Caki2 (cell line): ENCODE results near the gene C11orf54. TPM values are rescaled to one million over a fixed set of nuclear protein-coding genes. Genes with fewer than 3 reads are reported as not detected.
"Not testable (repeated sequence)": the region's sequence is repeated elsewhere in the genome, so short reads cannot be mapped to it uniquely, and the experiment has no call there.

Source experiments
- DNase-seq: peaks from one replicate; pipeline ENCODE4 v3.0.0-alpha.2; 2015; ENCODE audit warnings: low read depth
- in situ Hi-C: cut with HindIII; loops from 2 replicates; pipeline ENCODE4 v1.10.0; 2016; ENCODE audit warnings: low sequenced_read_pairs, low pct_unique_long_range_greater_than_20kb, mixed read lengths
- total RNA-seq: library from RNA; depleted of rRNA; stranded (reverse); fragments of >200 nt; shearing (Covaris generic); gene quantifications from 2 replicates; pipeline ENCODE4 v1.2.3, GENCODE V29; 2014; ENCODE audit warnings: low replicate concordance

The C11orf54 gene
- total RNA-seq, 1 experiment from 2014 or later, result 12.6 TPM

DNA sequence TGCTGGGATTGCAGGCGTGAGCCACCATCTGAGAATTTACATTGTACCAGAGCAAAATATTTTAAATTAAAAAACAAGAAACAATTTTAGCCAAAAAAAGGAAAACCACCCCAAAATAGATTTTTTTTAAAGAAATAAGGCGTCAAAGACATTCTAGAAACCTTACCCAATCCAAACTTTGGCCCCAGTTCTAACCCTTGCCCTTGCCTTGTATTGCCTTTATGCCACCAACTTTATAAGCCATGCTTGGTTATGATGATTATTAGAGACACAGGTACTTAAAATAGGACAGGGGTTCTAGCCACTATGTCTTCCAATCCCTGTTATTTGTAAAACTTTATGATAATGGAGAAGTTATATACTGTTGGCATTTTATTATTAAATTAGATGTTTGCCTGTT, 11.8 kb downstream of the C11orf54 start:
- in situ Hi-C loops, result no loop called here

DNA sequence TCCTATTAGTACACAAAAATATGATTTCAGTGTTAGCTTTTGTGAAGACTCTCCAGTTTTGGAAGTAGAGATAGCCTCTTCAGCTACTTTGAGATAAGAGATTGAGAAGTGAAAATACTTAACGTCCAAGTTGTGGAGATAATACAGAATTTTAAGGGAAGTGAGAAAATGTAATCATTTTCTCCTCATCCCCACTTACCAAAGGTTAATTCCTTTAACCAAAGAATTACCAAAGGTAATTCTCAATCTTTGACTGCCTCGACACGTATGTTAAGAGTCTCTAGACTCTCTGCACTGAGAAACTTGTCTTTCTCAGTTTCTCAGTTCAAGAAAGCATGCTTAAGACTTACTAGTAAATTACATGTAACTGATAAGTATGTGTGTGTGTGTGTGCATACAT, 15.3 kb downstream of the C11orf54 start:
- DNase-seq, result no peak
- in situ Hi-C loops, result no loop called here

More for the DNA sequence above, 11.8 kb downstream of the C11orf54 start:
- DNase-seq, result no peak

DNA sequence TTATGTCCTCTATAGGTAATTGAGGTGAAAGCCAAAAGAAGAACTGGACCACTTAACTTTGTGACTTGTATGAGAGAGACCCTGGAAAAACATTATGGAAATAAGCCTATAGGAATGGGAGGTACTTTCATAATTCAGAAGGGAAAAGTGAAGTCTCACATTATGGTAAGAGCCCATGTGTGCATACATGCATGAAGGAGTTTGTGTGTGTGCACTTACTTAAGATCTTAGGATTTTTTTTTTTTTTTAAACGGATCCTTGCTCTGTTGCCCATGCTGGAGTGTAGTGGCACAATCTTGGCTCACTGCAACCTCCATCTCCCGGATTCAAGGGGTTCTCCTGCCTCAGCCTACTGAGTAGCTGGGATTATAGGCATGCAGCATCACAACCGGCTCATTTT, 15.8 kb downstream of the C11orf54 start:
- no peak for DNase-seq
- in situ Hi-C loops, result no loop called here

DNA sequence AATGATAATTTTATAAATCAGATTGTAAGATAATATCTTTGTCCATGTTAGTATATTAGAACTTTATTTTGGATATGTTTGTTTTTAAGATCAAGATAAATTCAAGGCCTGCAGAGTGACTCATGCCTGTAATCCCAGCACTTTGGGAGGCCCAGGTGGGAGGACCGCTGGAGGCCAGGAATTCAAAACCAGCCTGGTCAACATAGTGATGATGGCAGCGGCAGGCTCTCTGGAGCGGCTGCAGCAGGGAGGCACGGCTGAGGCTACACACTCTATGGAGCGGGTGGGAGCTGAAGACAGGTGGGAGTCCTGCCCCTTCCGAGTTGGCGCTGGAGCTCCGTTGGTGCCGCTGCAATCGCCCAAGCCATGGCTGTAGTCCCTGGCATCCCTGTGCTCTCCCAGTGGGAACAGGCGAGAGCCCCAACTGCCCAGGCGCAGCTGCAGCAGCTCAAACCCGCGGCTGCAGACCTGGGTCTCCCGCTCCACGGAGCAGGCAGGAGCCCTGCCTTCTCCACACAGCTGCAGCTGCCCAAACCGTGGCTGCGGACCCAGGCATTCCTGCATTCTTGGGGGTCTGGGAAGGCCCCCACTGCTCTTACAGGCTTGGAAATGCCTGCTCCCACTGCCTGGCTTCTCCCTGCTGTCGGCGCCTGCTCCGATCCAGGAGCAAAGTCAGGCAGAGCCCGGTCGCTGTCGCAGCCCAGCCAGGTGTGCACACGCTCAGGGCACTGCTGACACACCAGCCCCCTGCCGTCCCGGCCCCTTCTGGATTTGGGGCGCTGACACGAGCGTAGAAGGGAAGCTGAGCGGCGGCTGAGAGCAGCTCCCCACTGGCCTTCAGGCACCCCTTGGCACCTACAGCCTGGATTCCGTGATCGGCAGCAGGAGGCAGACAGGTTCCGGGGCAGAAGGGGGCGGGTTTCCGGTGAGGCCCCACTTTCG, 16.7 kb downstream of the C11orf54 start:
- in situ Hi-C loops, result no loop called here

DNA sequence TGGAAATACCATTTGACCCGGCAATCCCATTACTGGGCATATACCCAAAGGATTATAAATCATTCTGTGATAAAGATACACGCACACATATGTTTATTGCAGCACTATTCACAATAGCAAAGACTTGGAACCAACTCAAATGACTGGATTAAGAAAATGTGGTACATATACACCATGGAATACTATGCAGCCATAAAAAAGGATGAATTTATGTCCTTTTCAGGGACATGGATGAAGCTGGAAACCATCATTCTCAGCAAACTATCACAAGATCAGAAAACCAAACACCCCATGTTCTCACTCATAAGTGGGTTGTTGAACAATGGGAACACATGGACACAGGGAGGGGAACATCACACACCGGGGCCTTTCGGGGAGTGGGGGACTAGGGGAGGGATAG, 17.7 kb downstream of the C11orf54 start:
- in situ Hi-C loops, DNase-seq: not testable (repeated sequence)

More for the DNA sequence above, 16.7 kb downstream of the C11orf54 start:
- DNase-seq, result no peak

DNA sequence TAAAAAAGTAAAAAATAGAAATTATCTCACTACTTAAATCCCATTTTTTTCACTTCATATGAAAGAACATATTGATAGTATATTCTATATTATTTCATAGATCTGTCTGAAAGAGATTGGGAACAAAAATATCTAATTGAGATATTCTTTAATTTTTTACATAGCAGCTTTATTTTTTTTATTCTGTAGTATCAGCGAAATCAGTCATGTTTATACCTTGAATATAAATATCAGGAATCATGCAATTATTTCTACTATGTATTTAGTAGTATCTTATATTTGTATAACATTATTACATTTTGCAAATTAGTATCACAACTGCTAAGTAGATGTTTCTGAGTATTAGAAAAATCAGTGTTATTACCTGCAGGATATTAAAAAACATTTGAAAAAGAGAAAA, 20.4 kb downstream of the C11orf54 start:
- DNase-seq, result no peak
- in situ Hi-C loops, result no loop called here

DNA sequence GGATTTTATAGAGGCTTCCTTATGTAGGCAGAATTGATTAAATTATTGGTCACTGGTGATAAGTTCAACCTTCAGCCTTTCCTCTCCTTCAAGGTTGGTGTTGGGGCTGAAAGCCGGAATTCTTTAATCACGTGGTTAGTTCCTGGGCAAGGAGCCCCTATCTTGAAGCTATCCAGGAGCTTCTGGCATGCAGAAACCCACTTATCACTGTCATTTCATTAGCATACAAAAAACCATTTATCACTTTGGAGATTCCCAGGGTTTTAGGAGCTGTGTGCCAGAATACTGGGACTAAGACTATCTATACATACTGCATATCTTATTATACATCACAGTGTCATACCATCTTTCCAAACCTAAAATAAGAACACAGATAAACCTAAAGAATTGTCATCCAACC, 24.1 kb downstream of the C11orf54 start:
- in situ Hi-C loops, result no loop called here
- DNase-seq, result no peak

DNA sequence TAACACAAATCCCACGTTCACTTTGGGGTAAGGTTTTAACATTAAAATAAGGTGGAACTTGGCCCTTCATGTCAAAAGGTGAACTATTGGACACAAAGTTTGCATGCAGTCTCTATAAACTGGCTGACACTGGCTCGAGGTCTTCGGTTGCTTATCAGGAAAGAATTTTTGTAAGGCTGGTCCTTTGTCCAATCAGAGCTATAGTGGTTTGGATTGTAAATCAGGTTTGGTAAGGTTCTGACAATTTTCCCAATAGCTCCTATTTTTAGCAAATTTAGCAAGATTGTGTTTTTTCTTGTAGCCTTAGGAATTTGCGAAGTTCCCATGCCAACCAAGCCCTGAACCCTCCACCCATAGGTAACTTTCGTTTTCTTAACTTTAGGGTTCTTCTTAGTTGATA, 25.0 kb downstream of the C11orf54 start:
- in situ Hi-C loops, result no loop called here
- no peak for DNase-seq

DNA sequence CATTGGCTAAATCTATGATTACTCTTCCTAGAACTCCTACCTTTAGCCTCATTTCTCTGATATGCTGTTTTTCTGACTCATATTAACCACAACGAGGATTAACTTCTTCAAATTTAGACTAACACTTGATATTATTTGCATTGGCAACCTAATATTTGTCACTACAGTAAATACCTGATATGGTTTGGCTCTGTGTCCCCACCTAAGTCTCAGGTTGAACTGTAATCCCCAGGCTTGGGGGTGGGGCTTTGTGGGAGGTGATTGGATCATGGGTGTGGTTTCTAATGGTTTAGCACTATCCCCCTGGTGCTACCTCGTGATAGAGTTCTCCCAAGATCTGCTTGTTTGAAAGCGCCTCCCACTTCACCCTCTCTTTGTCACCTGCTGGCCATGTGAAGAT, 25.5 kb downstream of the C11orf54 start:
- no peak for DNase-seq
- in situ Hi-C loops, result no loop called here

DNA sequence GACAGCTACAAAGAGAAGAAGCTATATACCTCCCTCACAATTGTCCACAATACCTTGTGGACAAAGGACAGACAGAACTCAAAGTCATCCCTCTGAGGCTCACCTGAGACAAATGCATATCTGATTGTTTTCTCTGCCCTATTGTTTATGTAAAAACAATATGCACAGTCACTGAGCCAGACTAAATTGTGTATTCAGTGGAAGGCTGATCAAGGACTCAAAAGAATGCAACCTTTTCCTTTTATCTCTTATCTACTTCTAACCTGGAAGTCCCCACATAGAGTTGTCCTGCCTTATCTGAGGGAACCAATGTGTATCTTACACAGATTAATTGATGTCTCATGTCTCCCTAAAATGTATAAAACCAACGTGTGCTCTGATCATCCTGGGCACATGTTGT, 28.7 kb downstream of the C11orf54 start:
- DNase-seq, result no peak
- in situ Hi-C loops, result no loop called here

DNA sequence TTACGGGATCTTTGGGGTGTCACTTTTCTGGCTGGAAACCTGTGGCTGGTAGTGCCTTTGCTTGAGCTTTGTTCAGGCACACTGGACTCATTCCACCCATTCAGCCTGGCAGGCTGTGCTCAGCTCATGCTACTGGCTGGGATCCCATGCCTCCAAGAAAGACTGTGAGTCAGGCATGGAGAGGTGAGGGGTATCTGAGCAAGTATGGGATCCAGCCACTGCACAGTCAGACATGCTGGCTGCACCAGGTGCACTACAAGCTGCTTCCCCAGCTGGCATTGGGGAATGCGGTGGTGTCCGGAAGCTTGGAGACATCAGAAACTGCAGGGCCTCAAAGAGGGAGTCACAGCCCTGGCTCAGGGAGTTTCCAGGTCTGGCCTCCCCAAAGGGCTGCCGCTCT, 30.7 kb downstream of the C11orf54 start:
- no peak for DNase-seq
- in situ Hi-C loops, result no loop called here

DNA sequence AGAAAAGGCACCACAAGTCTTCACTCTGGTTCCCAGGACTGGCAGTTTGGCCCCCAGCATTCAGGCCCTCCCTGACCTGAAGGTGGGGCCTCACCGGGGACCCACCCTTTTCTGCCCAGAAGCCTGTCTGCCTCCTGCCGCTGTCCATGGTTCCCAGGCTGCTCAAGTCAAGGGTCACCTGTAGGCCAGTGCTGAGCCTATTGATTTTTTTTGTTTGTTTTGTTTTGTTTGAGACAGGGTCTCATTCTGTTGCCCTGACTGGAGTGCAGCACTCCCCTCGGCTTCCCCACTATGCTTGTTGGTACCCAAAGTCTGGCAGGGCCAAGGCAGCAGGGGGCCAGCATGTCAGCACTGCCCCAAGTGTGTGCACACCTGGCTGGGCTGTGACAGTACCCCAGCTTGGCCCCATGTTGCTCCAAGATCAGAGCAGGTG, 31.6 kb downstream of the C11orf54 start:
- no peak for DNase-seq
- in situ Hi-C loops, result no loop called here

DNA sequence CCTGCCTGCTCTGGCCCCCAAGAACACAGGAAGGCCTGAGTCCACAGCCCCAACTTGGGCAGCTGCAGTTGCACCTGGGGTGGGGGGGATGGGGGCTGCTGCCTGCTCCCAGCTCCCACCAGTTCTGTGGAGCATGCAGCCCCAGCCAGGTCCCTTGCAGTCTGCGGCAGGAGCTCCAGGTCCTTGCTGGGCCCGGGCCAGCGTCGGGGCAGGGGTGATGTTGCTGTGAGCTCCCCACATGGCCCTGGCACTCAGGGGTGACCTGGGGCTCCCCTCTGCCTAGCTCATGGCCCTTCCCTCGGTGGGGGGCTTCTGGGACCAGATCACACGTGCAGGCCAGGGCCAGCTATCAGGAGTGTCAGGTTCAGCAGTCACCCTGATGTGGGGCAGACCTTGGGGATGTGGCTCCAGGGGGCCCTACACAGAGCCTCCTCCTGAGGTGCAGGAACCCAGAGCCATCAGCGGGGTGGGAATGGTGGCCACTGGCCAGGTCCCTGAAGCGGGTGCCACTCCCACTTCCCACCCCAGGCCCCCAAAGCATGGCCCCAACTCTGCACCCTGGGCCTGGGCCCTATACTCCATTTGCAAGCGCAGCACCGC, 32.2 kb downstream of the C11orf54 start:
- no peak for DNase-seq
- in situ Hi-C loops, result no loop called here

DNA sequence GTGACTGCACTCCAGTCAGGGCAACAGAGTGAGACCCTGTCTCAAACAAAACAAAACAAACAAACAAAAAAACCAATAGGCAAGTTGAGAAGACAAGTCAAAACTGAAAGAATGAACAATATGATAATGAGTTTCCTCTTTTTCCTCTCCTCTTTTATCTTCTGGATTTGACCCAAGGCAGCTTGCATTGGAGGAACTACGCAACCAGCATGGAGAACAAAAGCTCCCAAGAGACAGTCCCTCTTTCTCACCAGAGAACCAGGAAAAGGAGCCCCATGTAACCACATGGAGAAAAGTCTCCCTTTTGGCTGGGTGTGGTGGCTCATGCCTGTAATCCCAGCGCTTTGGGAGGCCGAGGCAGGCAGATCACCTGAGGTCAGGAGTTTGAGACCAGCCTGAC, 33.1 kb downstream of the C11orf54 start:
- DNase-seq, in situ Hi-C loops: not testable (repeated sequence)

DNA sequence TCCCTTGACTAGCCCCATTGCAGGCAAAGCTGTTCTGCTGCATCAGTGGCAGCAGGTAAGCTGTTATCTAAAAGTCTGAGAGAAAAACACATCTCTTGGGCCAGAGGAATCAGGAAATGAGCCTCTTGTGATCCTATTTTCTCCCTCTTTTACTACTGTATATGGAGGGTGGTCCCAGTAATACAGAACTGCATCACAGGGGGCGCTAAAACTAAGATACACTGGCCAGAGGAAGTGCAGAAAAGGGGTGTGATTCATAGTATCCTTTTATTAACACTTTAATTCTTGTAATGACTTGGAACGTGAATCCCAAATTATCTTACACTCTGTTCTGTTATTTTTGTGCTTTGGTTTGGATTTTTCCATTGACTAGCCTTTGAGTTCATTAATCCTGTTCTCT, 33.8 kb downstream of the C11orf54 start:
- in situ Hi-C loops, result no loop called here
- DNase-seq, result peak; percentile 1

DNA sequence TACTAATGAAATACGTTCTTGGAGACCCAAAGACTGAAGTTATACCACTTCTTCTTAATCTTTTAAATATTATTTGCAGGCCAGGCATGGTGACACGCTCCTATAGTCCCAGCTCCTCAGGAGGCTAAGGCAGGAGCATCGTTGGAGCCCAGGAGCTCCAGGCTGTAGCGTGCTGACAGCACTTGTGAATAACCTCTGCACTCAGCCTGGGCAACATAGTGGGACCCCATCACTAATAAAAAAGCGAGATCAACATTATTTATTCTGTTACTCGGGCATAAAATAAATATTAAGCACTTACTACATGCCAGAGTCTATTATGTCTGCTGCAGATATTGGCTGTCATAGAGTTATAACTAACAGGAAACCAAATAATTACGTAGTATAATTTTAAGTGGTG, 41.9 kb downstream of the C11orf54 start:
- no peak for DNase-seq
- in situ Hi-C loops, result no loop called here

DNA sequence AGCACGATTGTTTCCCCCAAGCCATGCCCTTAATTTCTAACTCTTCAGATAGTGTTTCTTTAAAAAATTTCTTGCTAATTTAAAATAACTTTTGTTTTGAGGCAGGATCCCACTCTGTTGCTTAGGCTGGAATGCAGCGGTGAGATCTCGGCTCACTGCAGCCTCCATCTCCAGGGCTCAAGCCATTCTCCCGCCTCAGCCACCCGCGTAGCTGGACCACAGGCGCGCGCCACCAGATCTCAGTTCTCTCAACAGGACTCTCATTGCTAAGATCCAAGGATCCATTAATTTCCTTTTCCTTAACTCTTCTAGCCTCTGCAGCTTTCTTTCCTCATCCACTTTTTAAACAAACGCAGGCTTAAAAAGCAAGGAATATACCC, 42.3 kb downstream of the C11orf54 start:
- in situ Hi-C loops, result no loop called here
- DNase-seq, result no peak

DNA sequence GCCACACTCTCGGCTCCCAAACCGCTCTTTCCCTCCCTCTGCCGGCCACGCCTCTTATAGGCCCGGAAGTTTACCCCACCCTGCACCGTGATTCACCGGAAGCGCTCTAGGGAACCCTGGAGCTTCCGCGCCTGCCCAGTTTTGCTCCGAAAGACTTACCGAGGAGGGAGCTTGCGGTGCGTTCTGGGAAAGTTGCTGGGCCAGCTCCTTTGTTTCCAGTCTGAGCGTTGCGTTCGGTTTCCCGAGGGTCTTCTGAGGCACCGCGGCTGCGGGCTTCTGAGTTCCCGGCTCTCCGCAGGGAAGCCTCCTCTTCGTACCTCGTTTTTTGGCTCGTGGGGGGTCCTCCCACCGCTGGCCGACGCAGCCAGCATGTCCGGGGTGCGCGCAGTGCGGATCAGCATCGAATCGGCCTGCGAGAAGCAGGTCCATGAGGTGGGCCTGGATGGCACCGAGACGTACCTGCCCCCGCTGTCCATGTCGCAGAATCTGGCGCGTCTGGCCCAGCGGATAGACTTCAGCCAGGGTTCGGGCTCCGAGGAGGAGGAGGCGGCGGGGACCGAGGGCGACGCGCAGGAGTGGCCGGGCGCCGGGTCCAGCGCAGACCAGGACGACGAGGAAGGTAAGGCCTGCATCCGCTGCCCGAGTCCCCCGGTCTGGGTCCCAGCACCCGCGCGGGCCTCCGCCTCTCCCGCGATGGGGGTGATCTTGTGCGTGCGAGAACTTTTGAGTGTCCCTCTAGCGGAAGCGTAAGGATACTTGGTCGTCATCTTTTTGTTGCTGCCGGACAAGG, 42.9 kb downstream of the C11orf54 start, which contains the start of gene MED17:
TSS of gene MED17 (plus strand) at position 138 of the 790 bp plus-strand sequence. CDS start at position 370, 232 bp downstream.
- in situ Hi-C loops, result no loop called here
- peak; percentile 87 for DNase-seq

DNA sequence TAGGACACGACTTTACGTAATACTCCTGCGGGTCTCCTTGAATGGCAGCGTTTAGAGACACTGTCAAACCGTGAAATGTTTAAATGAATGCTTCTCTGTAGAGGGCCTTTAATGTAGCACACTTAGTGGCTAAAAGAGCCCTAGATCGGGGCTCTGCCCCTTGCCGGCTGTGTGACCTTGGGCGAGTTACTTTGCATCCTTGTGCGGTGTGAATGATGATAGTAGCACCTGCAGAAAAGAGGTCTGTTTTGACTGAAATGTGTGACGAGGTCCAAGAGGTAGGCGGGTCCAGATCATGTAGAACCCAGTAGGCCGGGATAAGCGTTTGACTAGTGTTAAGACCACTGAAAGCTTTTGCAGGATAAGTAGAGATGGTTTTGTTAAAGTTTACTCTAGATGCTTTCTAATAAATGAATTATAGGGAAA, 43.5 kb downstream of the C11orf54 start:
- DNase-seq, result no peak
- in situ Hi-C loops, result no loop called here
